GM12878 (cell line): ENCODE results near the gene TBC1D20. TPM values are rescaled to one million over a fixed set of nuclear protein-coding genes. Genes with fewer than 3 reads are reported as not detected.
A peak's percentile ranks its signal among the peaks of the same experiment; 100 is the strongest.

Source experiments
- E4F1 ChIP-seq: fragments of 450-650 bp; IDR thresholded peaks from 2 replicates; pipeline ENCODE4 v1.6.1; 2018; ENCODE audit warnings: borderline replicate concordance, mild to moderate bottlenecking; ENCODE audit not compliant: partially characterized antibody
- GATAD2B ChIP-seq: fragments of 450-650 bp; conservative IDR thresholded peaks from 2 replicates; pipeline ENCODE4 v1.6.1; 2017; ENCODE audit warnings: low read depth, mild to moderate bottlenecking, moderate library complexity
- HCFC1 ChIP-seq: fragments of 150-350 bp; IDR thresholded peaks from 2 replicates; pipeline ENCODE4 v1.6.1; 2014; ENCODE audit warnings: low read length
- IKZF1 ChIP-seq: fragments of 450-650 bp; conservative IDR thresholded peaks from 2 replicates; pipeline ENCODE4 v1.6.1; 2017; ENCODE audit warnings: antibody characterized with exemption, mild to moderate bottlenecking
- KAT2A ChIP-seq: conservative IDR thresholded peaks from 2 replicates; pipeline ENCODE4 v1.6.1; 2011; ENCODE audit warnings: low read depth, low read length; ENCODE audit not compliant: control insufficient read depth
- SKIL ChIP-seq: fragments of 450-650 bp; IDR thresholded peaks from 2 replicates; pipeline ENCODE4 v1.6.1; 2017; ENCODE audit warnings: mild to moderate bottlenecking, low read depth, inconsistent platforms; ENCODE audit not compliant: poor library complexity, severe bottlenecking
- SRF ChIP-seq, 2 experiments: IDR thresholded peaks; 2 replicates each; pipeline ENCODE4 v1.6.1; 2011; ENCODE audit warnings: low read depth in 2 of 2, low read length in 2 of 2, mild to moderate bottlenecking in 1 of 2, moderate library complexity in 1 of 2
- WRNIP1 ChIP-seq: IDR thresholded peaks from 2 replicates; pipeline ENCODE4 v1.6.1; 2011; ENCODE audit warnings: low read depth, low read length, improper control_type of control experiment, borderline replicate concordance
- YY1 ChIP-seq: IDR thresholded peaks from 2 replicates; pipeline ENCODE4 v1.6.1; 2011; ENCODE audit warnings: low read depth, mild to moderate bottlenecking, low read length
- ZNF217 ChIP-seq: fragments of 450-650 bp; IDR thresholded peaks from 2 replicates; pipeline ENCODE4 v1.6.1; 2017; ENCODE audit warnings: antibody characterized with exemption, mild to moderate bottlenecking
- polyA plus RNA-seq, 11 experiments: library from polyadenylated mRNA; depleted of rRNA in 4 of 11; unstranded in 6 of 11; stranded (reverse) in 5 of 11; fragments of >200 nt; fragmentation: Nextera tagmentation in 4 of 11; fragmentation: Illumina TruSeq in 1 of 11; extraction: Ambion mirVana in 4 of 11; extraction: Trizol in 1 of 11; gene quantifications; 1 replicate in 1 of 11; 2 replicates in 10 of 11; pipeline versions ENCODE4 v1.2.1 to v1.2.3, GENCODE V29; 2011 to 2016; ENCODE audit warnings: inconsistent platforms in 2 of 11, missing spikeins in 2 of 11, low read depth in 1 of 11
- total RNA-seq, 4 experiments: library from RNA; depleted of rRNA in 3 of 4; stranded (reverse); fragments of >200 nt in 3 of 4; fragmentation: Illumina TruSeq in 1 of 4; extraction: Trizol in 1 of 4; gene quantifications; 2 replicates each; pipeline versions ENCODE4 v1.2.1 to v1.2.3, GENCODE V29; 2013 to 2021
- TF ChIP-seq, protein P1 (sequence below): IDR thresholded peaks from 2 replicates; pipeline ENCODE4 v1.6.1; 2012; ENCODE audit warnings: improper control_type of control experiment, low read depth, low read length; ENCODE audit not compliant: insufficient replicate concordance
- TF ChIP-seq, protein P2 (sequence below): fragments of 450-650 bp; IDR thresholded peaks from 2 replicates; pipeline ENCODE4 v1.6.1; 2017; ENCODE audit warnings: mild to moderate bottlenecking, moderate library complexity

Gene TBC1D20
- total and polyA plus RNA-seq, 10 of the 15 experiments (the other 5 are each of a cell fraction or from before 2014, with no cell fraction given) = 4.3 to 17.9 (median 11.2) TPM

DNA sequence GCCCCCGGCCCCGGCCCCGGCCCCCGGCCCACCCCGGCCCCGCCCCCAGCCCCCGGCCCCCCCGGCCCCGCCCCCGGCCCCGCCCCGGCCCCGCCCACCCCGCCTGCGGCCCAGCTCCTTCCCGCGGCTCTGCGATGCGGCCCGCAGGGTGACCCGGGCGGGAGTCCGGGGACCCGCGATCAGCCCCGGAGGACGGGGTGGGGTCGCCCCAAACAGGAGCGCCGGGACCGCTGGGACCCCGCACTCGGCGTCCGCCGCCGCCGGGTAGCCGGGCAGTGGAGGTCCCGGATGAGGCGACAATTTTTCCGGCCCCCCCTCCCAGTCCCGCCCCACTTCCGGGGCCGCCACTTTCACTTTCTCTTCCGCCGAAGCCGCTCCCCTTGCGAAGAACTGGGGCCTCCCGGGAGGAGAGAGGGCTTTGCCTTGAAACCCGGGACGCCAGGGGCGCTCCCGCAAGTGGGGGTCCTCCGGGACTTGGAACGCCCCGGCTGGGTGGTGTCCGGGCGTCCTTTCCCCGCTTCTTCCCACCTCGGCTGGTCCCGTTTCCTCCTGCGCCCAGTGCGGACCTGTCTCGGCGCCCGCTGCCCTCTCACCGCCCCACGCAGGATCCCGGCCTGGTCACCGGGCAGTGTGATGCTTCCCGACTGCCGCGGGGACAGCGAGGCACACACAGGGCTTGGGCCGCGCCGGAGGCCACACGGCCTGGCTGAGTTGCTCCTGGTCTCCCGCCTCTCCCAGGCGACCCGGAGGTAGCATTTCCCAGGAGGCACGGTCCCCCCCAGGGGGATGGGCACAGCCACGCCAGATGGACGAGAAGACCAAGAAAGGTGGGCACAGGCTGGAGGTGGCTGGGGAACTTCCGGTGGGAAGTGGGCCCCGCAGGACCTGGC is 54.1 kb downstream of the TBC1D20 start, which contains the start of gene RBCK1 (continued):
- TF ChIP-seq, protein P1, sequence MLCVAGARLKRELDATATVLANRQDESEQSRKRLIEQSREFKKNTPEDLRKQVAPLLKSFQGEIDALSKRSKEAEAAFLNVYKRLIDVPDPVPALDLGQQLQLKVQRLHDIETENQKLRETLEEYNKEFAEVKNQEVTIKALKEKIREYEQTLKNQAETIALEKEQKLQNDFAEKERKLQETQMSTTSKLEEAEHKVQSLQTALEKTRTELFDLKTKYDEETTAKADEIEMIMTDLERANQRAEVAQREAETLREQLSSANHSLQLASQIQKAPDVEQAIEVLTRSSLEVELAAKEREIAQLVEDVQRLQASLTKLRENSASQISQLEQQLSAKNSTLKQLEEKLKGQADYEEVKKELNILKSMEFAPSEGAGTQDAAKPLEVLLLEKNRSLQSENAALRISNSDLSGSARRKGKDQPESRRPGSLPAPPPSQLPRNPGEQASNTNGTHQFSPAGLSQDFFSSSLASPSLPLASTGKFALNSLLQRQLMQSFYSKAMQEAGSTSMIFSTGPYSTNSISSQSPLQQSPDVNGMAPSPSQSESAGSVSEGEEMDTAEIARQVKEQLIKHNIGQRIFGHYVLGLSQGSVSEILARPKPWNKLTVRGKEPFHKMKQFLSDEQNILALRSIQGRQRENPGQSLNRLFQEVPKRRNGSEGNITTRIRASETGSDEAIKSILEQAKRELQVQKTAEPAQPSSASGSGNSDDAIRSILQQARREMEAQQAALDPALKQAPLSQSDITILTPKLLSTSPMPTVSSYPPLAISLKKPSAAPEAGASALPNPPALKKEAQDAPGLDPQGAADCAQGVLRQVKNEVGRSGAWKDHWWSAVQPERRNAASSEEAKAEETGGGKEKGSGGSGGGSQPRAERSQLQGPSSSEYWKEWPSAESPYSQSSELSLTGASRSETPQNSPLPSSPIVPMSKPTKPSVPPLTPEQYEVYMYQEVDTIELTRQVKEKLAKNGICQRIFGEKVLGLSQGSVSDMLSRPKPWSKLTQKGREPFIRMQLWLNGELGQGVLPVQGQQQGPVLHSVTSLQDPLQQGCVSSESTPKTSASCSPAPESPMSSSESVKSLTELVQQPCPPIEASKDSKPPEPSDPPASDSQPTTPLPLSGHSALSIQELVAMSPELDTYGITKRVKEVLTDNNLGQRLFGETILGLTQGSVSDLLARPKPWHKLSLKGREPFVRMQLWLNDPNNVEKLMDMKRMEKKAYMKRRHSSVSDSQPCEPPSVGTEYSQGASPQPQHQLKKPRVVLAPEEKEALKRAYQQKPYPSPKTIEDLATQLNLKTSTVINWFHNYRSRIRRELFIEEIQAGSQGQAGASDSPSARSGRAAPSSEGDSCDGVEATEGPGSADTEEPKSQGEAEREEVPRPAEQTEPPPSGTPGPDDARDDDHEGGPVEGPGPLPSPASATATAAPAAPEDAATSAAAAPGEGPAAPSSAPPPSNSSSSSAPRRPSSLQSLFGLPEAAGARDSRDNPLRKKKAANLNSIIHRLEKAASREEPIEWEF = no peak
- peak; percentile 52 for TF ChIP-seq E4F1
- no peak for TF ChIP-seq SKIL
- TF ChIP-seq, protein P2, sequence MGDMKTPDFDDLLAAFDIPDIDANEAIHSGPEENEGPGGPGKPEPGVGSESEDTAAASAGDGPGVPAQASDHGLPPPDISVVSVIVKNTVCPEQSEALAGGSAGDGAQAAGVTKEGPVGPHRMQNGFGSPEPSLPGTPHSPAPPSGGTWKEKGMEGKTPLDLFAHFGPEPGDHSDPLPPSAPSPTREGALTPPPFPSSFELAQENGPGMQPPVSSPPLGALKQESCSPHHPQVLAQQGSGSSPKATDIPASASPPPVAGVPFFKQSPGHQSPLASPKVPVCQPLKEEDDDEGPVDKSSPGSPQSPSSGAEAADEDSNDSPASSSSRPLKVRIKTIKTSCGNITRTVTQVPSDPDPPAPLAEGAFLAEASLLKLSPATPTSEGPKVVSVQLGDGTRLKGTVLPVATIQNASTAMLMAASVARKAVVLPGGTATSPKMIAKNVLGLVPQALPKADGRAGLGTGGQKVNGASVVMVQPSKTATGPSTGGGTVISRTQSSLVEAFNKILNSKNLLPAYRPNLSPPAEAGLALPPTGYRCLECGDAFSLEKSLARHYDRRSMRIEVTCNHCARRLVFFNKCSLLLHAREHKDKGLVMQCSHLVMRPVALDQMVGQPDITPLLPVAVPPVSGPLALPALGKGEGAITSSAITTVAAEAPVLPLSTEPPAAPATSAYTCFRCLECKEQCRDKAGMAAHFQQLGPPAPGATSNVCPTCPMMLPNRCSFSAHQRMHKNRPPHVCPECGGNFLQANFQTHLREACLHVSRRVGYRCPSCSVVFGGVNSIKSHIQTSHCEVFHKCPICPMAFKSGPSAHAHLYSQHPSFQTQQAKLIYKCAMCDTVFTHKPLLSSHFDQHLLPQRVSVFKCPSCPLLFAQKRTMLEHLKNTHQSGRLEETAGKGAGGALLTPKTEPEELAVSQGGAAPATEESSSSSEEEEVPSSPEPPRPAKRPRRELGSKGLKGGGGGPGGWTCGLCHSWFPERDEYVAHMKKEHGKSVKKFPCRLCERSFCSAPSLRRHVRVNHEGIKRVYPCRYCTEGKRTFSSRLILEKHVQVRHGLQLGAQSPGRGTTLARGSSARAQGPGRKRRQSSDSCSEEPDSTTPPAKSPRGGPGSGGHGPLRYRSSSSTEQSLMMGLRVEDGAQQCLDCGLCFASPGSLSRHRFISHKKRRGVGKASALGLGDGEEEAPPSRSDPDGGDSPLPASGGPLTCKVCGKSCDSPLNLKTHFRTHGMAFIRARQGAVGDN = 0 out of 2 replicates have a peak, but pooled peaks have one; percentile 36
- peak; percentile 67 for TF ChIP-seq IKZF1
- TF ChIP-seq ZNF217 = no peak
- TF ChIP-seq HCFC1 = peak; percentile 44; the same call in 1 of the 2 replicates
- TF ChIP-seq KAT2A = no peak
- TF ChIP-seq SRF (IDR thresholded peaks at IDR 0.05; ENCODE audit: low read depth in 2 of 2, low read length in 2 of 2) = no peak
- TF ChIP-seq WRNIP1 = no peak
- peak; percentile 13; the same call in 1 of the 2 replicates for TF ChIP-seq YY1
- TF ChIP-seq GATAD2B = 0 out of 2 replicates have a peak, but pooled peaks have one; percentile 68
